Measurements from ENCODE around the gene KRT5. TPM values are rescaled to one million over a fixed set of nuclear protein-coding genes. Genes with fewer than 3 reads are reported as not detected.

The KRT5 gene
- total RNA-seq, 6 donors from 2014 or later: 3.6 to 43.3 (median 4.8) TPM; not detected in 2

- TF ChIP-seq POLR2AphosphoS5 (IDR thresholded peaks at IDR 0.05): no peak
- no peak for TF ChIP-seq POLR2A (IDR thresholded peaks at IDR 0.05)
- TF ChIP-seq EP300 (IDR thresholded peaks at IDR 0.05): no peak
- no peak for TF ChIP-seq CTCF (IDR thresholded peaks at IDR 0.05)
- ATAC-seq (ENCODE audit: low FRiP score in 2 of 2) (peak in 1 of 2 donors; percentile 56), DNase-seq (no peak)
- H3K4me1 ChIP-seq: no peaks in the 10 kb centered on the region
- H3K4me3 ChIP-seq: no peak overlapping the region
- no peaks in the 10 kb centered on the region for H3K9me3 ChIP-seq
- H3K27me3 ChIP-seq: peaks cover 0 to 3% (median 0%) of the 10 kb centered on the region in 4 donors
- H3K27ac ChIP-seq: no peak overlapping the region
- H3K36me3 ChIP-seq: no peaks in the 10 kb centered on the region
- WGBS, 2 donors: 92 to 100% methylated on average over 1 of the region's 1 CpG
Observed at GRCh38 chr12:52515319-52515646, 4.9 kb downstream of the KRT5 start.

- Histone ChIP-seq H3K27me3 (peaks cover 0 to 3% (median 0%) of the 10 kb centered on the region in 4 donors), H3K4me3 (no peak overlapping the region), H3K4me1 (no peaks in the 10 kb centered on the region), H3K36me3 (no peaks in the 10 kb centered on the region), H3K9me3 (no peaks in the 10 kb centered on the region), H3K27ac (no peak overlapping the region)
- TF ChIP-seq EP300 (IDR thresholded peaks at IDR 0.05) (no peak), POLR2A (IDR thresholded peaks at IDR 0.05) (no peak), POLR2AphosphoS5 (IDR thresholded peaks at IDR 0.05) (no peak), CTCF (IDR thresholded peaks at IDR 0.05) (no peak)
- 91 to 94% methylated on average over 12 to 13 of the region's 14 CpGs for WGBS, 2 donors
- ATAC-seq (ENCODE audit: low FRiP score in 2 of 2) (no peak), DNase-seq (peak in 1 of 2 donors; percentile 60)
Observed at GRCh38 chr12:52514471-52515318, 5.5 kb downstream of the KRT5 start.

- DNase-seq (no peak), ATAC-seq (ENCODE audit: low FRiP score in 2 of 2) (no peak)
- no peak overlapping the region for H3K27ac ChIP-seq
- no peaks in the 10 kb centered on the region for H3K9me3 ChIP-seq
- peaks cover 0 to 3% (median 0%) of the 10 kb centered on the region in 4 donors for H3K27me3 ChIP-seq
- H3K36me3 ChIP-seq: no peaks in the 10 kb centered on the region
- TF ChIP-seq CTCF (IDR thresholded peaks at IDR 0.05) (no peak), EP300 (IDR thresholded peaks at IDR 0.05) (no peak), POLR2A (IDR thresholded peaks at IDR 0.05) (no peak), POLR2AphosphoS5 (IDR thresholded peaks at IDR 0.05) (no peak)
- H3K4me1 ChIP-seq: no peaks in the 10 kb centered on the region
- 82 to 87% methylated on average over 6 of the region's 6 CpGs for WGBS, 2 donors
- no peak overlapping the region for H3K4me3 ChIP-seq
Observed at GRCh38 chr12:52513736-52514135, 6.5 kb downstream of the KRT5 start.

GRCh38 chr12:52508211-52508610 is 12.0 kb downstream of the KRT5 start:
- ATAC-seq (ENCODE audit: low FRiP score in 2 of 2) (no peak), DNase-seq (no peak)
- Histone ChIP-seq H3K27me3 (no peaks in the 10 kb centered on the region), H3K4me1 (no peaks in the 10 kb centered on the region), H3K4me3 (no peak overlapping the region), H3K36me3 (no peaks in the 10 kb centered on the region), H3K27ac (no peak overlapping the region), H3K9me3 (no peaks in the 10 kb centered on the region)
- TF ChIP-seq POLR2AphosphoS5 (IDR thresholded peaks at IDR 0.05): no peak
- WGBS, 2 donors: 82 to 93% methylated on average over 2 to 5 of the region's 5 CpGs

GRCh38 chr12:52506858-52507715 is 13.1 kb downstream of the KRT5 start:
- H3K9me3 ChIP-seq: no peaks in the 10 kb centered on the region
- H3K4me3 ChIP-seq: no peak overlapping the region
- TF ChIP-seq POLR2AphosphoS5 (IDR thresholded peaks at IDR 0.05) (no peak), EP300 (IDR thresholded peaks at IDR 0.05) (no peak), CTCF (IDR thresholded peaks at IDR 0.05) (peak in 5 of 6 experiments; percentile 21 to 69 (median 51)), POLR2A (IDR thresholded peaks at IDR 0.05) (no peak)
- peak; percentile 55 to 74 for ATAC-seq (ENCODE audit: low FRiP score in 2 of 2)
- no peak overlapping the region for H3K27ac ChIP-seq
- H3K36me3 ChIP-seq: no peaks in the 10 kb centered on the region
- H3K27me3 ChIP-seq: no peaks in the 10 kb centered on the region
- DNase-seq: no peak
- no peaks in the 10 kb centered on the region for H3K4me1 ChIP-seq
- WGBS, 2 donors: 33 to 35% methylated on average over 4 of the region's 4 CpGs

Measured in upper lobe of left lung (tissue), 6 donors.